BLaER1 (cell line): Measurements from ENCODE around the gene TAOK3.
"Not testable (repeated sequence)": the region's sequence is repeated elsewhere in the genome, so short reads cannot be mapped to it uniquely, and the experiment has no call there.

Source experiments
- H3K27ac ChIP-seq: shearing (Covaris generic); formaldehyde crosslinking; 2 replicates; pipeline ENCODE4 v1.8.1; 2022
- H3K27me3 ChIP-seq: shearing (Covaris generic); formaldehyde crosslinking; 2 replicates; pipeline ENCODE4 v1.8.1; 2022
- H3K36me3 ChIP-seq: shearing (Covaris generic); formaldehyde crosslinking; 2 replicates; pipeline ENCODE4 v1.8.1; 2022
- H3K4me1 ChIP-seq: shearing (Covaris generic); formaldehyde crosslinking; 2 replicates; pipeline ENCODE4 v1.8.1; 2022
- H3K4me2 ChIP-seq: shearing (Covaris generic); formaldehyde crosslinking; 2 replicates; pipeline ENCODE4 v1.8.1; 2022
- H3K4me3 ChIP-seq: shearing (Covaris generic); formaldehyde crosslinking; 2 replicates; pipeline ENCODE4 v1.8.1; 2022
- H3K9ac ChIP-seq: shearing (Covaris generic); formaldehyde crosslinking; 2 replicates; pipeline ENCODE4 v1.8.1; 2022
- H3K9me3 ChIP-seq: shearing (Covaris generic); formaldehyde crosslinking; 2 replicates; pipeline ENCODE4 v1.8.1; 2022
- H4K20me1 ChIP-seq: shearing (Covaris generic); formaldehyde crosslinking; 2 replicates; pipeline ENCODE4 v1.8.1; 2022
- Cebpa-rat ChIP-seq: shearing (Covaris generic); IDR thresholded peaks from 2 replicates; pipeline ENCODE4 v1.8.1; 2022

Gene TAOK3

GRCh38 chr12:118358008-118358359 is 14.7 kb downstream of the TAOK3 start:
- peak overlapping the region; percentile 69 for H3K4me3 ChIP-seq
- no peaks in the 10 kb centered on the region for H4K20me1 ChIP-seq
- H3K27ac ChIP-seq = peak overlapping the region; percentile 82
- no peaks in the 10 kb centered on the region for H3K27me3 ChIP-seq
- peaks cover 53% of the 10 kb centered on the region for H3K4me1 ChIP-seq
- peaks cover 16% of the 10 kb centered on the region for H3K36me3 ChIP-seq
- peak overlapping the region; percentile 90 for H3K4me2 ChIP-seq
- H3K9me3 ChIP-seq = peaks cover 23% of the 10 kb centered on the region
- 0 out of 2 replicates have a peak overlapping the region, but pooled peaks have one; percentile 82 for H3K9ac ChIP-seq
- no peak for TF ChIP-seq Cebpa-rat

GRCh38 chr12:118357257-118358007 is 15.3 kb downstream of the TAOK3 start:
- H4K20me1 ChIP-seq = no peaks in the 10 kb centered on the region
- peak overlapping the region; percentile 90 for H3K4me2 ChIP-seq
- H3K9me3 ChIP-seq = peaks cover 29% of the 10 kb centered on the region
- peak overlapping the region; percentile 61 for H3K27ac ChIP-seq
- H3K4me1 ChIP-seq = peaks cover 53% of the 10 kb centered on the region
- peak overlapping the region; percentile 69 for H3K4me3 ChIP-seq
- peak overlapping the region; percentile 29; the same call in 1 of the 2 replicates for H3K9ac ChIP-seq
- no peaks in the 10 kb centered on the region for H3K27me3 ChIP-seq
- H3K36me3 ChIP-seq = peaks cover 21% of the 10 kb centered on the region
- no peak; the same call in 1 of the 2 replicates for TF ChIP-seq Cebpa-rat

DNA sequence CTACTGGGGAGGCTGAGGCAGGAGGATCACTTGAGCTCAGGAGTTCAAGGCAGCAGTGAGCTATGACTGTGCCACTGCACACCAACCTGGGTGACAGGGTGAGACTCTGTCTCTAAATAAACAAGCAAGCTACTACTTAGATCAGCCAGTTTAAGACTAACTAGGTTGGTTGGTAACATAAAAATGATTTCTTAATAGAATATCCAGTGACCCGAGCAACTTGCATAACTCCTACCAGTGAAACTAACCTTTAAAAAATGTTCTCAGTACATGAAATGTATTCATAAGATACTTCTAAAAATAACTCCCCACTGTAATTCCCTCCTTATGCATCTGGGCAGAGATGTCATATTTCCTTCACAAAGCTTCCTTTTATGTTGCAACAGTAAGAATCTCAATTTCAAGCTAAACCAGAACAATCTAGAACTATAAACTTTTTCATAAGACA is 15.9 kb downstream of the TAOK3 start:
- TF ChIP-seq Cebpa-rat = no peak; the same call in 1 of the 2 replicates
- peak overlapping the region; percentile 90 for H3K4me2 ChIP-seq
- peak overlapping the region; percentile 69; the same call in 1 of the 2 replicates for H3K4me3 ChIP-seq
- H3K27me3 ChIP-seq = no peaks in the 10 kb centered on the region
- peaks cover 53% of the 10 kb centered on the region for H3K4me1 ChIP-seq
- peaks cover 27% of the 10 kb centered on the region for H3K36me3 ChIP-seq
- H4K20me1 ChIP-seq = no peaks in the 10 kb centered on the region
- peak overlapping the region; percentile 61 for H3K27ac ChIP-seq
- H3K9ac ChIP-seq = peak overlapping the region; percentile 29
- peaks cover 35% of the 10 kb centered on the region for H3K9me3 ChIP-seq

GRCh38 chr12:118355843-118356242 is 16.9 kb downstream of the TAOK3 start:
- Histone ChIP-seq H4K20me1 (no peaks in the 10 kb centered on the region), H3K36me3 (peaks cover 34% of the 10 kb centered on the region), H3K27me3 (no peaks in the 10 kb centered on the region), H3K4me2 (peak overlapping the region; percentile 90), H3K4me1 (peaks cover 53% of the 10 kb centered on the region), H3K27ac (peak overlapping the region; percentile 32; the same call in 1 of the 2 replicates), H3K9ac (no peak overlapping the region), H3K4me3 (no peak overlapping the region), H3K9me3 (peaks cover 41% of the 10 kb centered on the region)
- TF ChIP-seq Cebpa-rat = no peak

DNA sequence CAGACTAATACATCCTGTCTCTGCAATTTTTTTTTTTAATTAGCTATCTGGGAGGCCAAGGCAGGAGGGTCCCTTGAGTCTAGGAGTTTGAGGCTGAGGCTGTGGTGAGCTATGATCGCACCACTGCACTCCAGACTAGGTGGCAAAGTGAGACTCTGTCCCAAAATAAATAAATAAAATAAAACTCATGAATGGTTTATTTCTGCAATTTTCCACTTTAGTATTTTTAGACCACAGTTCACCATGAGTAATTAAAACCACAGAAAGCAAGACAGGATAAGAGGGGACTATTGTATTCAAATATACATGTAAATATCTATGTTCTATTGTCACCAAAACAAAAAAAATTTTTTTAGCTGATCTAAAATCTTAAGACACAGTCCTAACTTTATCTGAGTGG is 17.8 kb downstream of the TAOK3 start:
- Histone ChIP-seq H3K27me3 (no peaks in the 10 kb centered on the region), H3K27ac (no peak overlapping the region), H3K4me3 (peak overlapping the region; percentile 42; the same call in 1 of the 2 replicates), H3K9ac (no peak overlapping the region), H3K4me1 (peaks cover 52% of the 10 kb centered on the region), H3K4me2 (peak overlapping the region; percentile 90), H4K20me1 (no peaks in the 10 kb centered on the region), H3K9me3 (peaks cover 42% of the 10 kb centered on the region), H3K36me3 (peaks cover 35% of the 10 kb centered on the region)
- no peak for TF ChIP-seq Cebpa-rat

DNA sequence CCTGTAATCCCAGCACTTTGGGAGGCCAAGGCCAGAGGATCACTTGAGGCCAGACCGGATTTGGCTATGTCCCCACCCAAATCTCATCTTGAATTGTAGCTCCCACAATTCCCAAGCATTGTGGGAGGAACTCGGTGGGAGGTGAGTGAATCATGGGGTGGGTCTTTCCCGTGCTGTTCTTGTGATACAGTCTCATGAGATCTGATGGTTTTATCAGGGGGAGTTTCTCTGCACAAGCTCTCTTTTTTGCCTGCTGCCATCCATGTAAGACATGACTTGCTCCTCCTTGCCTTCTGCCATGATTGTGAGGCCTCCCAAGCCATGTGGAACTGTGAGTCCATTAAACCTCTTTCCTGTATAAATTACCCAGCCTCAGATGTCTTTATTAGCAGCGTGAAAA is 18.2 kb downstream of the TAOK3 start:
- peaks cover 35% of the 10 kb centered on the region for H3K36me3 ChIP-seq
- peak overlapping the region; percentile 42; the same call in 1 of the 2 replicates for H3K4me3 ChIP-seq
- not testable (repeated sequence) for H3K27ac ChIP-seq, H3K9ac ChIP-seq, H3K27me3 ChIP-seq, H4K20me1 ChIP-seq
- H3K4me1 ChIP-seq = peaks cover 48% of the 10 kb centered on the region
- peaks cover 42% of the 10 kb centered on the region for H3K9me3 ChIP-seq
- H3K4me2 ChIP-seq = 0 out of 2 replicates have a peak overlapping the region, but pooled peaks have one; percentile 90

DNA sequence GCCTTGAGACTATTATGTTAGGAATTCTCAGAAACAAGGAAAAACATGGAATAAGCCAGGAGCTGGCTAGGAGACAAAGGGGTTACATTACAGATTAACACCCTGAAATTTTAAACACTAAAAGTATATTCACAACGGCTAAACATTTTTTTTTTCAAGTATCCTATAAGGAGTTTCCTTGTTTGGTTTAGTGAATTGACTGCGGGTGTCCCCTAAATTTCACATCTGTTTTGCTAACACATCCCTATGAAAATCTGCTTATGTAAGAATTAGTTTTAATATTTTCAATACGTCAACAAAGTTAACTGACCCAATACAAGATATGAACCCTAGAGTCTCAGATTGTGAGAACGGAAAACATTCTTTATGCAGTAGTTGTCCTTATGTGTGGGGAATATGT is 19.0 kb downstream of the TAOK3 start:
- H3K4me2 ChIP-seq = no peak overlapping the region
- no peaks in the 10 kb centered on the region for H3K27me3 ChIP-seq
- H3K36me3 ChIP-seq = peaks cover 38% of the 10 kb centered on the region
- peaks cover 43% of the 10 kb centered on the region for H3K4me1 ChIP-seq
- H4K20me1 ChIP-seq = no peaks in the 10 kb centered on the region
- peaks cover 45% of the 10 kb centered on the region for H3K9me3 ChIP-seq
- no peak overlapping the region for H3K27ac ChIP-seq
- no peak overlapping the region for H3K4me3 ChIP-seq
- no peak for TF ChIP-seq Cebpa-rat
- H3K9ac ChIP-seq = no peak overlapping the region

DNA sequence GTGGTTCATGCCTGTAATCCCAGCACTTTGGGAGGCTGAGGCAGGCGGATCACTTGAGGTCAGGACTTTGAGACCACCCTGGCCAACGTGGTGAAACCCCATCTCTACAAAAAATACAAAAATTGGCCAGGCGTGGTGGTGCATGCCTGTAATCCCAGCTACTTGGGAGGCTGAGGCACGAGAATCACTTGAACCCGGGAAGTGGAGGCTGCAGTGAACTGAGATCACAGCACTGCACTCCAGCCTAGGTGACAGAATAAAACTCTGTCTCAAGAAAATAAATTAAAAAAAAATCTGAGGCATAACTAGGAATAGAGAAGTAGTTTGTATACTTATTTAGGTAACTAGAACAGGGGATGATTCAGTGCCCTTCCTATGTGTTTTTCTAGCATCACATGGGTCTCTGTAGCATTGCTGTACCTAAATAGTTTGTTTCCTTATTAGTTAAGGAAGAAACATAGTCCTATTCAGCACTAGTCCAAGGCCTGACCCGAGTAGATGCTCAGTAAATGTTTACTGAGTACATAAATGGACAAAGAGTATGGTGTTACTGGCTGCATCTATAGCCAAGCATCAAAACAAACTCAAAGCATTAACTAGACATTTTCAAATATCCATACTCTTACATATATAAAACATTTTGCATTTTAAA is 21.7 kb downstream of the TAOK3 start:
- Histone ChIP-seq H3K27ac (no peak overlapping the region), H3K9me3 (peaks cover 42% of the 10 kb centered on the region), H3K9ac (no peak overlapping the region), H3K4me3 (no peak overlapping the region), H3K4me2 (no peak overlapping the region), H4K20me1 (no peaks in the 10 kb centered on the region), H3K36me3 (peaks cover 39% of the 10 kb centered on the region), H3K4me1 (peaks cover 45% of the 10 kb centered on the region), H3K27me3 (no peaks in the 10 kb centered on the region)
- TF ChIP-seq Cebpa-rat = no peak

- H3K9ac ChIP-seq = no peak overlapping the region
- peaks cover 21% of the 10 kb centered on the region for H3K9me3 ChIP-seq
- H3K27me3 ChIP-seq = no peaks in the 10 kb centered on the region
- H3K36me3 ChIP-seq = peaks cover 23% of the 10 kb centered on the region; the same call in 1 of the 2 replicates
- peak overlapping the region; percentile 86 for H3K4me2 ChIP-seq
- H3K27ac ChIP-seq = peak overlapping the region; percentile 63; the same call in 1 of the 2 replicates
- H3K4me3 ChIP-seq = no peak overlapping the region
- peaks cover 40% of the 10 kb centered on the region for H3K4me1 ChIP-seq
- no peak for TF ChIP-seq Cebpa-rat
- H4K20me1 ChIP-seq = no peaks in the 10 kb centered on the region
These were observed 24.8 kb downstream of the TAOK3 start for GRCh38 chr12:118347916-118348315.

GRCh38 chr12:118346895-118347294 is 25.8 kb downstream of the TAOK3 start:
- H3K4me1 ChIP-seq = peaks cover 40% of the 10 kb centered on the region
- no peak overlapping the region; the same call in 1 of the 2 replicates for H3K4me3 ChIP-seq
- H3K9ac ChIP-seq = peak overlapping the region; percentile 35; the same call in 1 of the 2 replicates
- H3K27ac ChIP-seq = peak overlapping the region; percentile 63
- H3K27me3 ChIP-seq = no peaks in the 10 kb centered on the region
- peaks cover 11% of the 10 kb centered on the region for H3K9me3 ChIP-seq
- H3K4me2 ChIP-seq = peak overlapping the region; percentile 86
- peaks cover 13% of the 10 kb centered on the region; the same call in 1 of the 2 replicates for H3K36me3 ChIP-seq
- H4K20me1 ChIP-seq = no peaks in the 10 kb centered on the region
- no peak for TF ChIP-seq Cebpa-rat
